Activated T-helper 17 cell treated with anti-CD3 and anti-CD28 coated beads, Interleukin-2, amount 50 U/mL, for 72 hours (primary cell): ENCODE measurements around the gene MERTK. TPM values are rescaled to one million over a fixed set of nuclear protein-coding genes. Genes with fewer than 3 reads are reported as not detected.

ENCODE experiments used
- ATAC-seq: fragments of 150-1000 bp; cut with Tn5 transposase; replicated peaks from 2 replicates; pipeline ENCODE4 v1.10.0; 2021; ENCODE audit warnings: mild to moderate bottlenecking, moderate library complexity
- H3K27ac Mint-ChIP-seq: one replicate; pipeline ENCODE4 v1.8.0; 2022; ENCODE audit warnings: mixed read lengths
- H3K27me3 Mint-ChIP-seq: one replicate; pipeline ENCODE4 v1.8.0; 2022; ENCODE audit warnings: mixed read lengths
- H3K36me3 Mint-ChIP-seq: one replicate; pipeline ENCODE4 v1.8.0; 2022; ENCODE audit warnings: low read depth, mild to moderate bottlenecking, mixed read lengths
- H3K4me1 Mint-ChIP-seq: one replicate; pipeline ENCODE4 v1.8.0; 2022; ENCODE audit warnings: mixed read lengths
- H3K4me3 Mint-ChIP-seq: one replicate; pipeline ENCODE4 v1.8.0; 2022; ENCODE audit warnings: mild to moderate bottlenecking, mixed read lengths
- H3K9me3 Mint-ChIP-seq: one replicate; pipeline ENCODE4 v1.8.0; 2022; ENCODE audit warnings: mixed read lengths
- total RNA-seq, 2 donors: library from RNA; stranded (reverse); gene quantifications; one replicate each; pipeline ENCODE4 v1.2.3, GENCODE V29; 2022

Gene MERTK
- total RNA-seq, 2 donors from 2014 or later, result 0.43 to 0.87 TPM

GRCh38 chr2:111966241-111966640 lies 67.8 kb downstream of the MERTK start:
- Mint-ChIP-seq H3K9me3 (no peaks in the 10 kb centered on the region), H3K27ac (no peak overlapping the region), H3K4me1 (no peaks in the 10 kb centered on the region), H3K27me3 (no peaks in the 10 kb centered on the region), H3K4me3 (no peak overlapping the region), H3K36me3 (no peaks in the 10 kb centered on the region)
- no peak for ATAC-seq

GRCh38 chr2:111967018-111967417 lies 68.6 kb downstream of the MERTK start:
- no peaks in the 10 kb centered on the region for H3K9me3 Mint-ChIP-seq
- no peak for ATAC-seq

GRCh38 chr2:111970453-111970852 lies 72.0 kb downstream of the MERTK start:
- ATAC-seq, result no peak
- no peak overlapping the region for H3K4me3 Mint-ChIP-seq
- H3K27ac Mint-ChIP-seq, result no peak overlapping the region
- H3K27me3 Mint-ChIP-seq, result peaks cover 7% of the 10 kb centered on the region
- H3K4me1 Mint-ChIP-seq, result peaks cover 6% of the 10 kb centered on the region
- no peaks in the 10 kb centered on the region for H3K36me3 Mint-ChIP-seq
- H3K9me3 Mint-ChIP-seq, result no peaks in the 10 kb centered on the region

More at GRCh38 chr2:111967018-111967417, 68.6 kb downstream of the MERTK start:
- no peak overlapping the region for H3K4me3 Mint-ChIP-seq
- H3K4me1 Mint-ChIP-seq, result no peaks in the 10 kb centered on the region
- H3K27ac Mint-ChIP-seq, result no peak overlapping the region
- peaks cover 3% of the 10 kb centered on the region for H3K27me3 Mint-ChIP-seq
- no peaks in the 10 kb centered on the region for H3K36me3 Mint-ChIP-seq

GRCh38 chr2:111972955-111973565 lies 74.7 kb downstream of the MERTK start:
- Mint-ChIP-seq H3K36me3 (no peaks in the 10 kb centered on the region), H3K27ac (peak overlapping the region; percentile 66), H3K4me1 (peaks cover 6% of the 10 kb centered on the region), H3K4me3 (peak overlapping the region; percentile 57), H3K27me3 (peaks cover 7% of the 10 kb centered on the region), H3K9me3 (peaks cover 8% of the 10 kb centered on the region)
- peak; percentile 78 for ATAC-seq

GRCh38 chr2:111973701-111974100 lies 75.3 kb downstream of the MERTK start:
- peaks cover 8% of the 10 kb centered on the region for H3K9me3 Mint-ChIP-seq
- no peak overlapping the region for H3K4me3 Mint-ChIP-seq
- no peaks in the 10 kb centered on the region for H3K36me3 Mint-ChIP-seq
- no peak overlapping the region for H3K27ac Mint-ChIP-seq
- no peak for ATAC-seq
- peaks cover 6% of the 10 kb centered on the region for H3K4me1 Mint-ChIP-seq
- H3K27me3 Mint-ChIP-seq, result peaks cover 7% of the 10 kb centered on the region

- ATAC-seq, result no peak
- Mint-ChIP-seq H3K9me3 (peaks cover 8% of the 10 kb centered on the region), H3K4me1 (peaks cover 6% of the 10 kb centered on the region), H3K27me3 (peaks cover 7% of the 10 kb centered on the region), H3K27ac (no peak overlapping the region), H3K36me3 (no peaks in the 10 kb centered on the region), H3K4me3 (no peak overlapping the region)
Observed at GRCh38 chr2:111975053-111975552, 76.7 kb downstream of the MERTK start.

- Mint-ChIP-seq H3K27me3 (peaks cover 7% of the 10 kb centered on the region), H3K27ac (no peak overlapping the region), H3K4me1 (peaks cover 6% of the 10 kb centered on the region), H3K4me3 (no peak overlapping the region), H3K36me3 (no peaks in the 10 kb centered on the region), H3K9me3 (peaks cover 8% of the 10 kb centered on the region)
- ATAC-seq, result no peak
Observed at GRCh38 chr2:111975819-111976218, 77.4 kb downstream of the MERTK start.

- peaks cover 4% of the 10 kb centered on the region for H3K27me3 Mint-ChIP-seq
- no peak overlapping the region for H3K4me3 Mint-ChIP-seq
- H3K4me1 Mint-ChIP-seq, result peaks cover 6% of the 10 kb centered on the region
- peaks cover 8% of the 10 kb centered on the region for H3K9me3 Mint-ChIP-seq
- no peak overlapping the region for H3K27ac Mint-ChIP-seq
- H3K36me3 Mint-ChIP-seq, result no peaks in the 10 kb centered on the region
- ATAC-seq, result no peak
Observed at GRCh38 chr2:111977240-111977639, 78.8 kb downstream of the MERTK start.

GRCh38 chr2:111978452-111979170 lies 80.2 kb downstream of the MERTK start:
- ATAC-seq, result no peak
- no peaks in the 10 kb centered on the region for H3K27me3 Mint-ChIP-seq

GRCh38 chr2:111981666-111982065 lies 83.3 kb downstream of the MERTK start:
- no peaks in the 10 kb centered on the region for H3K36me3 Mint-ChIP-seq
- H3K9me3 Mint-ChIP-seq, result peaks cover 8% of the 10 kb centered on the region
- peaks cover 14% of the 10 kb centered on the region for H3K4me1 Mint-ChIP-seq
- no peaks in the 10 kb centered on the region for H3K27me3 Mint-ChIP-seq
- no peak overlapping the region for H3K4me3 Mint-ChIP-seq
- no peak for ATAC-seq
- H3K27ac Mint-ChIP-seq, result no peak overlapping the region

More at GRCh38 chr2:111978452-111979170, 80.2 kb downstream of the MERTK start:
- no peak overlapping the region for H3K4me3 Mint-ChIP-seq
- H3K27ac Mint-ChIP-seq, result no peak overlapping the region
- no peaks in the 10 kb centered on the region for H3K36me3 Mint-ChIP-seq
- H3K9me3 Mint-ChIP-seq, result peaks cover 8% of the 10 kb centered on the region
- H3K4me1 Mint-ChIP-seq, result peaks cover 12% of the 10 kb centered on the region

- no peaks in the 10 kb centered on the region for H3K36me3 Mint-ChIP-seq
- peak overlapping the region; percentile 50 for H3K4me3 Mint-ChIP-seq
- peak; percentile 93 for ATAC-seq
- no peaks in the 10 kb centered on the region for H3K27me3 Mint-ChIP-seq
- peaks cover 14% of the 10 kb centered on the region for H3K4me1 Mint-ChIP-seq
- H3K27ac Mint-ChIP-seq, result peak overlapping the region; percentile 64
- H3K9me3 Mint-ChIP-seq, result peaks cover under 1% of the 10 kb centered on the region
Observed at GRCh38 chr2:111982822-111983221, 84.4 kb downstream of the MERTK start.

- peak overlapping the region; percentile 64 for H3K27ac Mint-ChIP-seq
- H3K36me3 Mint-ChIP-seq, result no peaks in the 10 kb centered on the region
- peaks cover 14% of the 10 kb centered on the region for H3K4me1 Mint-ChIP-seq
- peak overlapping the region; percentile 50 for H3K4me3 Mint-ChIP-seq
- ATAC-seq, result peak; percentile 13
- H3K9me3 Mint-ChIP-seq, result no peaks in the 10 kb centered on the region
- no peaks in the 10 kb centered on the region for H3K27me3 Mint-ChIP-seq
Observed at GRCh38 chr2:111983478-111984212, 85.2 kb downstream of the MERTK start.

- peaks cover 14% of the 10 kb centered on the region for H3K4me1 Mint-ChIP-seq
- no peaks in the 10 kb centered on the region for H3K27me3 Mint-ChIP-seq
- no peak overlapping the region for H3K27ac Mint-ChIP-seq
- ATAC-seq, result no peak
- no peaks in the 10 kb centered on the region for H3K36me3 Mint-ChIP-seq
- no peaks in the 10 kb centered on the region for H3K9me3 Mint-ChIP-seq
- no peak overlapping the region for H3K4me3 Mint-ChIP-seq
Observed at GRCh38 chr2:111984213-111984604, 85.8 kb downstream of the MERTK start.

- ATAC-seq, result no peak
- no peak overlapping the region for H3K4me3 Mint-ChIP-seq
- H3K4me1 Mint-ChIP-seq, result peaks cover 14% of the 10 kb centered on the region
- H3K36me3 Mint-ChIP-seq, result no peaks in the 10 kb centered on the region
- no peak overlapping the region for H3K27ac Mint-ChIP-seq
- no peaks in the 10 kb centered on the region for H3K27me3 Mint-ChIP-seq
- H3K9me3 Mint-ChIP-seq, result no peaks in the 10 kb centered on the region
Observed at GRCh38 chr2:111985514-111985913, 87.1 kb downstream of the MERTK start.
